Stimulated activated CD8-positive, alpha-beta memory T cell treated with anti-CD3 and anti-CD28 coated beads, Interleukin-12 subunit alpha, Interleukin-12 subunit beta, amount 100 ng/mL, for 24 hours (primary cell): ENCODE results near the gene THSD7A.

Experiments
- DNase-seq: peaks from one replicate; pipeline ENCODE4 v3.0.0-alpha.2; 2020; ENCODE audit errors: extremely low read depth

THSD7A gene

GRCh38 chr7:11513460-11513859 is 318.5 kb downstream of the THSD7A start:
- DNase-seq = no peak

GRCh38 chr7:11507929-11508328 is 324.1 kb downstream of the THSD7A start:
- DNase-seq = no peak

- no peak for DNase-seq
These were observed 325.6 kb downstream of the THSD7A start for GRCh38 chr7:11506417-11506816.

- no peak for DNase-seq
These were observed 326.5 kb downstream of the THSD7A start for GRCh38 chr7:11505471-11505985.

- DNase-seq = no peak
These were observed 339.7 kb downstream of the THSD7A start for GRCh38 chr7:11492307-11492706.

GRCh38 chr7:11491811-11492210 is 340.2 kb downstream of the THSD7A start:
- no peak for DNase-seq

GRCh38 chr7:11489280-11489679 is 342.7 kb downstream of the THSD7A start:
- DNase-seq = no peak

GRCh38 chr7:11486271-11486670 is 345.7 kb downstream of the THSD7A start:
- DNase-seq = no peak

- no peak for DNase-seq
These were observed 346.4 kb downstream of the THSD7A start for GRCh38 chr7:11485636-11486035.

- DNase-seq = no peak
These were observed 351.9 kb downstream of the THSD7A start for GRCh38 chr7:11480143-11480542.

- DNase-seq = no peak
These were observed 353.1 kb downstream of the THSD7A start for GRCh38 chr7:11478882-11479281.

- DNase-seq = no peak
These were observed 353.6 kb downstream of the THSD7A start for GRCh38 chr7:11478426-11478825.

- no peak for DNase-seq
These were observed 357.0 kb downstream of the THSD7A start for GRCh38 chr7:11474902-11475585.

GRCh38 chr7:11473807-11474424 is 358.1 kb downstream of the THSD7A start:
- no peak for DNase-seq

- no peak for DNase-seq
These were observed 358.8 kb downstream of the THSD7A start for GRCh38 chr7:11473220-11473619.

GRCh38 chr7:11472646-11473045 is 359.4 kb downstream of the THSD7A start:
- no peak for DNase-seq

GRCh38 chr7:11471255-11471654 is 360.7 kb downstream of the THSD7A start:
- DNase-seq = no peak

- no peak for DNase-seq
These were observed 362.8 kb downstream of the THSD7A start for GRCh38 chr7:11469028-11469745.

GRCh38 chr7:11466517-11467105 is 365.4 kb downstream of the THSD7A start:
- DNase-seq = no peak

GRCh38 chr7:11464624-11465023 is 367.4 kb downstream of the THSD7A start:
- DNase-seq = no peak

- no peak for DNase-seq
These were observed 370.1 kb downstream of the THSD7A start for GRCh38 chr7:11461946-11462345.

GRCh38 chr7:11458736-11459483 is 373.1 kb downstream of the THSD7A start:
- DNase-seq = no peak
